HepG2 (cell line): ENCODE results near the gene PLK4. TPM values are rescaled to one million over a fixed set of nuclear protein-coding genes. Genes with fewer than 3 reads are reported as not detected.

ENCODE experiments used
- FOXA3 ChIP-seq: IDR thresholded peaks from 2 replicates; pipeline ENCODE4 v1.6.1; 2016; ENCODE audit warnings: missing genetic modification reagents, missing compliant biosample characterization
- MTF2 ChIP-seq: sonication (generic); formaldehyde crosslinking; IDR thresholded peaks from 2 replicates; pipeline ENCODE4 v1.5.0; 2020; ENCODE audit warnings: missing genetic modification reagents, borderline replicate concordance
- NFKB2 ChIP-seq: sonication (generic); formaldehyde crosslinking; IDR thresholded peaks from 2 replicates; pipeline ENCODE4 v1.4.0; 2020; ENCODE audit warnings: missing genetic modification reagents, borderline replicate concordance
- POLR2AphosphoS5 ChIP-seq: IDR thresholded peaks from 2 replicates; pipeline ENCODE4 v1.6.1; 2012; ENCODE audit warnings: low read depth, low read length
- RXRA ChIP-seq: sonication (generic); formaldehyde crosslinking; IDR thresholded peaks from 2 replicates; pipeline ENCODE4 v1.5.1; 2020; ENCODE audit warnings: missing genetic modification reagents
- SRF ChIP-seq: IDR thresholded peaks from 2 replicates; pipeline ENCODE4 v1.6.1; 2011; ENCODE audit warnings: mild to moderate bottlenecking, low read depth, low read length, moderate library complexity
- SRY ChIP-seq: sonication (generic); formaldehyde crosslinking; IDR thresholded peaks from 2 replicates; pipeline ENCODE4 v1.8.0; 2022; ENCODE audit warnings: mild to moderate bottlenecking, missing genetic modification reagents
- YEATS4 ChIP-seq: sonication (generic); formaldehyde crosslinking; IDR thresholded peaks from 2 replicates; pipeline ENCODE4 v1.4.0; 2020; ENCODE audit warnings: missing genetic modification reagents, borderline replicate concordance
- ZMYM3 ChIP-seq: sonication (generic); formaldehyde crosslinking; IDR thresholded peaks from 2 replicates; pipeline ENCODE4 v1.5.1; 2020; ENCODE audit warnings: mild to moderate bottlenecking, missing genetic modification reagents
- ZNF180 ChIP-seq: sonication (generic); formaldehyde crosslinking; IDR thresholded peaks from 2 replicates; pipeline ENCODE4 v1.4.0; 2020; ENCODE audit warnings: low read depth, missing genetic modification reagents, borderline replicate concordance
- ZNF207 ChIP-seq: fragments of 450-650 bp; IDR thresholded peaks from 2 replicates; pipeline ENCODE4 v1.6.1; 2016; ENCODE audit warnings: antibody characterized with exemption, borderline replicate concordance
- ZNF235 ChIP-seq: sonication (generic); formaldehyde crosslinking; IDR thresholded peaks from 2 replicates; pipeline ENCODE4 v1.8.1; 2023; ENCODE audit warnings: mild to moderate bottlenecking, missing genetic modification reagents, borderline replicate concordance
- ZNF263 ChIP-seq: sonication (generic); formaldehyde crosslinking; IDR thresholded peaks from 2 replicates; pipeline ENCODE4 v1.4.0; 2020; ENCODE audit warnings: missing genetic modification reagents
- ZNF337 ChIP-seq: sonication (generic); formaldehyde crosslinking; IDR thresholded peaks from 2 replicates; pipeline ENCODE4 v1.5.1; 2020; ENCODE audit warnings: missing genetic modification reagents, low read depth, mild to moderate bottlenecking, borderline replicate concordance
- ZNF33B ChIP-seq: sonication (generic); formaldehyde crosslinking; IDR thresholded peaks from 2 replicates; pipeline ENCODE4 v1.5.1; 2020; ENCODE audit warnings: mild to moderate bottlenecking, missing genetic modification reagents
- ZNF501 ChIP-seq: sonication (generic); formaldehyde crosslinking; IDR thresholded peaks from 2 replicates; pipeline ENCODE4 v1.5.1; 2020; ENCODE audit warnings: mild to moderate bottlenecking, moderate library complexity, missing genetic modification reagents
- ZNF557 ChIP-seq: sonication (generic); formaldehyde crosslinking; IDR thresholded peaks from 2 replicates; pipeline ENCODE4 v1.4.0; 2020; ENCODE audit warnings: missing genetic modification reagents
- ZNF768 ChIP-seq: sonication (generic); formaldehyde crosslinking; IDR thresholded peaks from 2 replicates; pipeline ENCODE4 v1.4.0; 2020; ENCODE audit warnings: missing genetic modification reagents
- polyA plus RNA-seq, 8 experiments: library from polyadenylated mRNA; depleted of rRNA in 3 of 8; stranded (reverse) in 7 of 8; unstranded in 1 of 8; fragments of >200 nt; fragmentation: Illumina TruSeq in 4 of 8; extraction: Trizol in 4 of 8; gene quantifications; 2 replicates each; pipeline versions ENCODE4 v1.2.1 to v1.2.3, GENCODE V29; 2011 to 2016; ENCODE audit warnings: low read depth in 4 of 8, missing spikeins in 1 of 8, mixed read lengths in 1 of 8; ENCODE audit not compliant: insufficient read depth in 1 of 8
- total RNA-seq, 5 experiments: library from RNA; depleted of rRNA; stranded (reverse); fragments of >200 nt; fragmentation: Illumina TruSeq; extraction: Trizol; gene quantifications; 2 replicates each; pipeline ENCODE4 v1.2.3, GENCODE V29; 2016; ENCODE audit warnings: low read depth in 1 of 5
- TF ChIP-seq, protein P1 (sequence below): sonication (generic); formaldehyde crosslinking; conservative IDR thresholded peaks from 2 replicates; pipeline ENCODE4 v1.8.0; 2022; ENCODE audit warnings: mild to moderate bottlenecking, moderate library complexity, missing genetic modification reagents
- TF ChIP-seq, protein P2 (sequence below): IDR thresholded peaks from 2 replicates; pipeline ENCODE4 v1.6.1; 2016; ENCODE audit warnings: low read depth
- TF ChIP-seq, protein P3 (sequence below): sonication (generic); formaldehyde crosslinking; IDR thresholded peaks from 2 replicates; pipeline ENCODE4 v1.8.1; 2023; ENCODE audit warnings: mild to moderate bottlenecking, inconsistent platforms, moderate library complexity, missing genetic modification reagents, borderline replicate concordance
- TF ChIP-seq, protein P4 (sequence below): sonication (generic); formaldehyde crosslinking; IDR thresholded peaks from 2 replicates; pipeline ENCODE4 v1.4.0; 2020; ENCODE audit warnings: missing genetic modification reagents, borderline replicate concordance
- TF ChIP-seq, protein P5 (sequence below): sonication (generic); formaldehyde crosslinking; conservative IDR thresholded peaks from 2 replicates; pipeline ENCODE4 v1.4.0; 2020; ENCODE audit warnings: missing genetic modification reagents

Gene PLK4
- total and polyA plus RNA-seq, 2 of the 13 experiments (the other 11 are each of a cell fraction or from before 2014, with no cell fraction given), result 22.4 to 46.1 TPM

DNA sequence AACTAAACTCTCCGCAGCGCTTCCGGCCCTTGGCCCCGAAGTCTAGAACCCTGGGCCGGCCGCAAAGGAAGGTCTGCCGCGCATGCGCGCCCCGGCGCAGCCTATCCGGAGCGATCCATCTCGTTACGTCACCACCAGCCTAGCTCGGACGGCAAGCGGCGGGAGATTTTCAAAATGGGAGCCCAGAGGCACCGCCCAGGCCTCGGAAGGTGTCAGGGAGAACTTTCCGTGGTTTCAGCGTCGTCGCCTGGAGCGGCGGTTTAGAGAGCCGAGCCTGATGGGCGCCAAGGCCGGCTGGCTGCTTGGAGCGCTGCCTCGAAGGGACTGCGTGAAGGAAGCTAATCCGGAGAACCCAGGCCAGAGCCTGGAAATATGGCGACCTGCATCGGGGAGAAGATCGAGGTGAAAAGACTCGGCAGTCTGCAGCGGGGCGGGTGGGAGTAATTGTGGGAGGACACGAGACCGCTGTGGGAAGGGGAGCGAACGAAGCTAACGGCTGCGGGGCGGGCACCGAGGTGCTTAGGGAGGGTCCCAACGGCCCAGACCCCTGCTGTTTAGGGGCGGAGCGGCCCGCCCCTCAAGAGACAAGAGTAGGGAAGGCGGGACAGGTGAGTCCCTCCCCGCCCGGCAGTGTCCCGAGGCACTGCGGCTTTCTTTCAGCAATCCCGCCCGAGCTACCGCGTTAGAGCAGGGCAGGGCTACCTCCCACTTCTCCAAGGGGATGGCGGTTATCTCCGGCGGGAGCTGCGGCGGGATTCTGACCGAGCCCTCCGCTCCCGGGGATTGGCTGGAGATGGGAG lies at the start of gene PLK4 (continued):
- TF ChIP-seq, protein P1, sequence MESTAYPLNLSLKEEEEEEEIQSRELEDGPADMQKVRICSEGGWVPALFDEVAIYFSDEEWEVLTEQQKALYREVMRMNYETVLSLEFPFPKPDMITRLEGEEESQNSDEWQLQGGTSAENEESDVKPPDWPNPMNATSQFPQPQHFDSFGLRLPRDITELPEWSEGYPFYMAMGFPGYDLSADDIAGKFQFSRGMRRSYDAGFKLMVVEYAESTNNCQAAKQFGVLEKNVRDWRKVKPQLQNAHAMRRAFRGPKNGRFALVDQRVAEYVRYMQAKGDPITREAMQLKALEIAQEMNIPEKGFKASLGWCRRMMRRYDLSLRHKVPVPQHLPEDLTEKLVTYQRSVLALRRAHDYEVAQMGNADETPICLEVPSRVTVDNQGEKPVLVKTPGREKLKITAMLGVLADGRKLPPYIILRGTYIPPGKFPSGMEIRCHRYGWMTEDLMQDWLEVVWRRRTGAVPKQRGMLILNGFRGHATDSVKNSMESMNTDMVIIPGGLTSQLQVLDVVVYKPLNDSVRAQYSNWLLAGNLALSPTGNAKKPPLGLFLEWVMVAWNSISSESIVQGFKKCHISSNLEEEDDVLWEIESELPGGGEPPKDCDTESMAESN (CRISPR knock-in tag), result peak; percentile 90
- TF ChIP-seq ZNF180 (CRISPR knock-in tag) (no peak), ZNF557 (CRISPR knock-in tag) (0 out of 2 replicates have a peak, but pooled peaks have one; percentile 53), ZNF207 (no peak), ZNF263 (CRISPR knock-in tag) (peak; percentile 58; the same call in 1 of the 2 replicates), ZNF235 (no peak; the same call in 1 of the 2 replicates), ZNF501 (peak; percentile 86), YEATS4 (CRISPR knock-in tag) (peak; percentile 84), NFKB2 (CRISPR knock-in tag) (peak; percentile 93; the same call in 1 of the 2 replicates), ZNF768 (peak; percentile 35), SRY (CRISPR knock-in tag) (peak; percentile 74; the same call in 1 of the 2 replicates), ZMYM3 (CRISPR knock-in tag) (no peak), MTF2 (peak; percentile 75; the same call in 1 of the 2 replicates), ZNF337 (CRISPR knock-in tag) (no peak), SRF (no peak), POLR2AphosphoS5 (peak; percentile 50; the same call in 1 of the 2 replicates), ZNF33B (CRISPR knock-in tag) (0 out of 2 replicates have a peak, but pooled peaks have one; percentile 24), RXRA (CRISPR knock-in tag) (peak; percentile 21; the same call in 1 of the 2 replicates), FOXA3 (CRISPR knock-in tag) (no peak)
- TF ChIP-seq, protein P2, sequence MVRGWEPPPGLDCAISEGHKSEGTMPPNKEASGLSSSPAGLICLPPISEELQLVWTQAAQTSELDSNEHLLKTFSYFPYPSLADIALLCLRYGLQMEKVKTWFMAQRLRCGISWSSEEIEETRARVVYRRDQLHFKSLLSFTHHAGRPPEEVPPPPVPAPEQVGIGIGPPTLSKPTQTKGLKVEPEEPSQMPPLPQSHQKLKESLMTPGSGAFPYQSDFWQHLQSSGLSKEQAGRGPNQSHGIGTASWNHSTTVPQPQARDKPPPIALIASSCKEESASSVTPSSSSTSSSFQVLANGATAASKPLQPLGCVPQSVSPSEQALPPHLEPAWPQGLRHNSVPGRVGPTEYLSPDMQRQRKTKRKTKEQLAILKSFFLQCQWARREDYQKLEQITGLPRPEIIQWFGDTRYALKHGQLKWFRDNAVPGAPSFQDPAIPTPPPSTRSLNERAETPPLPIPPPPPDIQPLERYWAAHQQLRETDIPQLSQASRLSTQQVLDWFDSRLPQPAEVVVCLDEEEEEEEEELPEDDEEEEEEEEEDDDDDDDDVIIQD (CRISPR knock-in tag), result peak; percentile 76; the same call in 1 of the 2 replicates
- TF ChIP-seq, protein P3, sequence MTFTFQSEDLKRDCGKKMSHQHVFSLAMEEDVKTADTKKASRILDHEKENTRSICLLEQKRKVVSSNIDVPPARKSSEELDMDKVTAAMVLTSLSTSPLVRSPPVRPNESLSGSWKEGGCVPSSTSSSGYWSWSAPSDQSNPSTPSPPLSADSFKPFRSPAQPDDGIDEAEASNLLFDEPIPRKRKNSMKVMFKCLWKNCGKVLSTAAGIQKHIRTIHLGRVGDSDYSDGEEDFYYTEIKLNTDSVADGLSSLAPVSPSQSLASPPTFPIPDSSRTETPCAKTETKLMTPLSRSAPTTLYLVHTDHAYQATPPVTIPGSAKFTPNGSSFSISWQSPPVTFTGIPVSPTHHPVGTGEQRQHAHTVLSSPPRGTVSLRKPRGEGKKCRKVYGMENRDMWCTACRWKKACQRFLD (CRISPR knock-in tag), result peak; percentile 85
- TF ChIP-seq, protein P4, sequence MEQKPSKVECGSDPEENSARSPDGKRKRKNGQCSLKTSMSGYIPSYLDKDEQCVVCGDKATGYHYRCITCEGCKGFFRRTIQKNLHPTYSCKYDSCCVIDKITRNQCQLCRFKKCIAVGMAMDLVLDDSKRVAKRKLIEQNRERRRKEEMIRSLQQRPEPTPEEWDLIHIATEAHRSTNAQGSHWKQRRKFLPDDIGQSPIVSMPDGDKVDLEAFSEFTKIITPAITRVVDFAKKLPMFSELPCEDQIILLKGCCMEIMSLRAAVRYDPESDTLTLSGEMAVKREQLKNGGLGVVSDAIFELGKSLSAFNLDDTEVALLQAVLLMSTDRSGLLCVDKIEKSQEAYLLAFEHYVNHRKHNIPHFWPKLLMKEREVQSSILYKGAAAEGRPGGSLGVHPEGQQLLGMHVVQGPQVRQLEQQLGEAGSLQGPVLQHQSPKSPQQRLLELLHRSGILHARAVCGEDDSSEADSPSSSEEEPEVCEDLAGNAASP, result 0 out of 2 replicates have a peak, but pooled peaks have one; percentile 6
- TF ChIP-seq, protein P5, sequence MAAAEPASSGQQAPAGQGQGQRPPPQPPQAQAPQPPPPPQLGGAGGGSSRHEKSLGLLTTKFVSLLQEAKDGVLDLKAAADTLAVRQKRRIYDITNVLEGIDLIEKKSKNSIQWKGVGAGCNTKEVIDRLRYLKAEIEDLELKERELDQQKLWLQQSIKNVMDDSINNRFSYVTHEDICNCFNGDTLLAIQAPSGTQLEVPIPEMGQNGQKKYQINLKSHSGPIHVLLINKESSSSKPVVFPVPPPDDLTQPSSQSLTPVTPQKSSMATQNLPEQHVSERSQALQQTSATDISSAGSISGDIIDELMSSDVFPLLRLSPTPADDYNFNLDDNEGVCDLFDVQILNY (CRISPR knock-in tag), result peak; percentile 93
